ENCODE data around the gene LAMTOR2.

DNA sequence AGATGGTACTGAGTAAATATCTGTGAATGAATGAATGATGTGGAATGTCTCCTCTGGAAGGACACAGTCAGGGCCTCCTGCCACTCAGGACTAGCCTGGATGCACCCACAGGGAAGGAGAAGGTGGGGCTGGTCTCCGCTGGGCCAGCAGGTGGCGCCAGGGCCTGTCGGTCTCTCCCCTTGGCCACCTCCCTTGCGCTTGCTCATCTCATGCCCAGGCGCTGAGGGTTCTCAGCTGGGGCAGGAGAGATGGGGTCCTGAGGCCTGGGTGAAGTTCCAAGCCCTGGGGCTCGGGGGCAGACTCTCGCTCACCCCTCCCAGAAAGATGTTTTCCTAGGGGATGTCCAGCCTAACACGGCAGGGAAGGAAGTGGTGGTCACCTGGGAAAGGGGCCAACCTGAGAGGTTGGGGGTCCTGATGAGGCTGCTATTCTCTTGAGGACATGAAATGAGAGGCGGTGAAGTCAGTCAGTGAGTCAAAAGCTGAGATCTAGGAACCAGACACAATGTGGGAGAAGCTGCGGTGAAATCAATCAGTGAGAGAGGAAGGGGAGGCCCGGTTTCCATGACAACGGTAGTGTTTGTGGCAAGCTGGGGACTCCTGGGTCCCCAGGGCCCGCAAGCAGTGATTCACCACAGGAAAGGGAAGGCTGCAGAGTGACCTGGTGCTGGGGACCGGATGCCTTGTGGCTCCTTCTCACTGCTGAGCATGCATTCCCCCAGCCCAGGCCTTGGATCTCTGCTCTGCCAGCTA is 42.2 kb downstream of the LAMTOR2 start:
- TF ChIP-seq POLR2A (IDR thresholded peaks at IDR 0.05; ENCODE audit: borderline replicate concordance, extremely low read depth, insufficient read depth, insufficient read length) (no peak), YY1 (IDR thresholded peaks at IDR 0.05; ENCODE audit: extremely low read depth, insufficient replicate concordance, low read depth, low read length) (peak; percentile 45), POLR2AphosphoS5 (IDR thresholded peaks at IDR 0.05; ENCODE audit: low read depth, low read length) (peak; percentile 33; the same call in 1 of the 2 replicates), RAD21 (IDR thresholded peaks at IDR 0.05; ENCODE audit: low read depth) (no peak), EZH2phosphoT487 (IDR thresholded peaks at IDR 0.05; ENCODE audit: borderline replicate concordance) (no peak)
- TF ChIP-seq, protein P1, sequence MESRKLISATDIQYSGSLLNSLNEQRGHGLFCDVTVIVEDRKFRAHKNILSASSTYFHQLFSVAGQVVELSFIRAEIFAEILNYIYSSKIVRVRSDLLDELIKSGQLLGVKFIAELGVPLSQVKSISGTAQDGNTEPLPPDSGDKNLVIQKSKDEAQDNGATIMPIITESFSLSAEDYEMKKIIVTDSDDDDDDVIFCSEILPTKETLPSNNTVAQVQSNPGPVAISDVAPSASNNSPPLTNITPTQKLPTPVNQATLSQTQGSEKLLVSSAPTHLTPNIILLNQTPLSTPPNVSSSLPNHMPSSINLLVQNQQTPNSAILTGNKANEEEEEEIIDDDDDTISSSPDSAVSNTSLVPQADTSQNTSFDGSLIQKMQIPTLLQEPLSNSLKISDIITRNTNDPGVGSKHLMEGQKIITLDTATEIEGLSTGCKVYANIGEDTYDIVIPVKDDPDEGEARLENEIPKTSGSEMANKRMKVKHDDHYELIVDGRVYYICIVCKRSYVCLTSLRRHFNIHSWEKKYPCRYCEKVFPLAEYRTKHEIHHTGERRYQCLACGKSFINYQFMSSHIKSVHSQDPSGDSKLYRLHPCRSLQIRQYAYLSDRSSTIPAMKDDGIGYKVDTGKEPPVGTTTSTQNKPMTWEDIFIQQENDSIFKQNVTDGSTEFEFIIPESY (IDR thresholded peaks at IDR 0.05; ENCODE audit: extremely low read depth, insufficient replicate concordance, low read length), result no peak
- TF ChIP-seq, protein P2, sequence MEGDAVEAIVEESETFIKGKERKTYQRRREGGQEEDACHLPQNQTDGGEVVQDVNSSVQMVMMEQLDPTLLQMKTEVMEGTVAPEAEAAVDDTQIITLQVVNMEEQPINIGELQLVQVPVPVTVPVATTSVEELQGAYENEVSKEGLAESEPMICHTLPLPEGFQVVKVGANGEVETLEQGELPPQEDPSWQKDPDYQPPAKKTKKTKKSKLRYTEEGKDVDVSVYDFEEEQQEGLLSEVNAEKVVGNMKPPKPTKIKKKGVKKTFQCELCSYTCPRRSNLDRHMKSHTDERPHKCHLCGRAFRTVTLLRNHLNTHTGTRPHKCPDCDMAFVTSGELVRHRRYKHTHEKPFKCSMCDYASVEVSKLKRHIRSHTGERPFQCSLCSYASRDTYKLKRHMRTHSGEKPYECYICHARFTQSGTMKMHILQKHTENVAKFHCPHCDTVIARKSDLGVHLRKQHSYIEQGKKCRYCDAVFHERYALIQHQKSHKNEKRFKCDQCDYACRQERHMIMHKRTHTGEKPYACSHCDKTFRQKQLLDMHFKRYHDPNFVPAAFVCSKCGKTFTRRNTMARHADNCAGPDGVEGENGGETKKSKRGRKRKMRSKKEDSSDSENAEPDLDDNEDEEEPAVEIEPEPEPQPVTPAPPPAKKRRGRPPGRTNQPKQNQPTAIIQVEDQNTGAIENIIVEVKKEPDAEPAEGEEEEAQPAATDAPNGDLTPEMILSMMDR (IDR thresholded peaks at IDR 0.05 in 2 of 3, conservative IDR thresholded peaks at IDR 0.05 in 1 of 3; ENCODE audit: borderline replicate concordance in 1 of 3, insufficient read depth in 1 of 3, low read depth in 2 of 3, low read length in 2 of 3), result peak in 2 of 3 experiments; percentile 98 to 99; a peak in 4 of 6 replicates

All from HCT116 (cell line).